CD4-positive, alpha-beta memory T cell (primary cell): Measurements from ENCODE around the gene TMEM135. TPM values are rescaled to one million over a fixed set of nuclear protein-coding genes. Genes with fewer than 3 reads are reported as not detected.

Experiments used
- CTCF ChIA-PET: fragments of 350-600 bp; sonication (Branson Sonifier 250); formaldehyde crosslinking; loops from one replicate; lab custom pipeline; 2021; ENCODE audit warnings: inconsistent platforms; ENCODE audit not compliant: partially characterized antibody; lab: Charles Lee
- POLR2A ChIA-PET: fragments of 350-600 bp; sonication (Branson Sonifier 250); formaldehyde crosslinking; loops from one replicate; lab custom pipeline; 2021; ENCODE audit not compliant: partially characterized antibody; lab: Charles Lee
- DNase-seq, 5 donors: peaks; one replicate each; pipeline versions ENCODE4 v3.0.0 to v3.0.0-alpha.2; 2020 to 2022; ENCODE audit warnings: mixed read lengths in 1 of 5
- H3K27ac ChIP-seq: one replicate; pipeline ENCODE4 v1.7.0; 2013; ENCODE audit warnings: low read depth, low read length
- H3K27me3 ChIP-seq: 2 replicates; pipeline ENCODE4 v1.7.0; 2013; ENCODE audit warnings: mild to moderate bottlenecking, low read length, moderate library complexity; ENCODE audit not compliant: insufficient read depth
- H3K36me3 ChIP-seq: 2 replicates; pipeline ENCODE4 v1.7.0; 2013; ENCODE audit warnings: mild to moderate bottlenecking, low read length, moderate library complexity; ENCODE audit not compliant: insufficient read depth
- H3K4me1 ChIP-seq: 2 replicates; pipeline ENCODE4 v1.7.0; 2013; ENCODE audit warnings: mild to moderate bottlenecking, low read length, moderate library complexity; ENCODE audit not compliant: insufficient read depth
- H3K4me3 ChIP-seq, 2 donors: one replicate each; pipeline ENCODE4 v1.7.0; 2013; ENCODE audit warnings: low read length in 2 of 2, mild to moderate bottlenecking in 1 of 2
- H3K9me3 ChIP-seq, 2 donors: one replicate each; pipeline ENCODE4 v1.7.0; 2013; ENCODE audit warnings: low read length in 2 of 2, control low read depth in 1 of 2; ENCODE audit not compliant: control insufficient read depth in 1 of 2
- H3K27ac Mint-ChIP-seq, 7 donors: one replicate each; pipeline ENCODE4 v1.8.0; 2020 to 2021; ENCODE audit warnings: mixed read lengths in 7 of 7, mild to moderate bottlenecking in 6 of 7, inconsistent platforms in 3 of 7, moderate library complexity in 3 of 7
- H3K27me3 Mint-ChIP-seq, 2 donors: one replicate each; pipeline ENCODE4 v1.8.0; 2020 to 2021; ENCODE audit warnings: mixed read lengths in 2 of 2
- H3K36me3 Mint-ChIP-seq, 2 donors: one replicate each; pipeline ENCODE4 v1.8.0; 2020 to 2021; ENCODE audit warnings: mixed read lengths in 2 of 2, inconsistent platforms in 1 of 2, mild to moderate bottlenecking in 1 of 2
- H3K4me1 Mint-ChIP-seq, 4 donors: one replicate each; pipeline ENCODE4 v1.8.0; 2020 to 2021; ENCODE audit warnings: mixed read lengths in 4 of 4, mild to moderate bottlenecking in 1 of 4
- H3K4me3 Mint-ChIP-seq, 8 donors: one replicate each; pipeline ENCODE4 v1.8.0; 2020 to 2021; ENCODE audit warnings: mixed read lengths in 8 of 8, mild to moderate bottlenecking in 7 of 8, moderate library complexity in 6 of 8, inconsistent platforms in 3 of 8
- H3K9me3 Mint-ChIP-seq, 8 donors: one replicate each; pipeline ENCODE4 v1.8.0; 2020 to 2021; ENCODE audit warnings: mixed read lengths in 8 of 8, mild to moderate bottlenecking in 5 of 8, inconsistent platforms in 3 of 8, moderate library complexity in 1 of 8
- intact Hi-C: fragments of 100-400 bp; cut with micrococcal nuclease; formaldehyde crosslinking; loops from one replicate; pipeline ENCODE4 v1.15.1; 2023
- polyA plus RNA-seq, 2 donors: library from polyadenylated mRNA; unstranded; fragments of 300-500 nt; fragmentation: Illumina TruSeq; gene quantifications; one replicate each; pipeline ENCODE4 v1.2.3, GENCODE V29; 2021
- total RNA-seq, 2 experiments: library from RNA; stranded (reverse); gene quantifications; one replicate each; pipeline ENCODE4 v1.2.3, GENCODE V29; 2021

TMEM135 gene
- total and polyA plus RNA-seq, 4 experiments from 2014 or later = 6.6 to 12.4 (median 10.2) TPM

GRCh38 chr11:87007963-87008362, 29.8 kb upstream of the TMEM135 start:
- no peaks in the 10 kb centered on the region for H3K27me3 ChIP-seq
- H3K36me3 ChIP-seq = no peaks in the 10 kb centered on the region
- H3K4me1 ChIP-seq = no peaks in the 10 kb centered on the region
- ChIA-PET CTCF (no interaction called here), POLR2A (no interaction called here)
- DNase-seq = no peak
- intact Hi-C loops = no loop called here
- Mint-ChIP-seq H3K27ac (no peak overlapping the region), H3K9me3 (no peaks in the 10 kb centered on the region), H3K4me3 (no peak overlapping the region), H3K36me3 (no peaks in the 10 kb centered on the region), H3K27me3 (no peaks in the 10 kb centered on the region), H3K4me1 (peaks cover 0 to 5% (median under 1%) of the 10 kb centered on the region in 4 donors)
- no peak overlapping the region for H3K4me3 ChIP-seq
- H3K9me3 ChIP-seq = no peaks in the 10 kb centered on the region
- no peak overlapping the region for H3K27ac ChIP-seq

DNA sequence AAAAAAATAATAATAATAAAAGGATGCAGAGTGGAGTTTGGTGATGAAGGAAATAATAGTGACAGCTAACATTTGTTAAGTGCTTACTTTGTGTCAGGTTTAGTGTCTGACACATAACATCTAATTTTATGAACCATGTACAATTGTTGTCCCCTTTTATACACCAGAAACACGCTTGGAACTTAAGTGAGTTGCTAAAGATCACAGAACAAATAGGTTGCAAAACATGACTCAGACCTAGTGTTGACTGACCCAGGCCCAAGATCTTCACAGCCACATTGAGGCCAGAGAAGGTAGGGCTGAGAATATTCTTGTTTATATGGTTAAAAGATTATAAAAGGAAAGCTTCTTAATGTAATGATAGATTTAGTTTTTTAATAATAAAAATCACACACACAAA, 25.6 kb upstream of the TMEM135 start:
- ChIA-PET CTCF (interaction anchor here (1.1 kb wide), 1 partner anchor 15 kb away, joined by 3 read pairs; no protein-coding TSS in a partner anchor), POLR2A (no interaction called here)
- DNase-seq = no peak

GRCh38 chr11:87012673-87013072, 25.1 kb upstream of the TMEM135 start:
- no peaks in the 10 kb centered on the region for H3K9me3 ChIP-seq
- Mint-ChIP-seq H3K36me3 (no peaks in the 10 kb centered on the region), H3K4me1 (peaks cover 0 to 5% (median under 1%) of the 10 kb centered on the region in 4 donors), H3K27me3 (peaks cover 0 to 3% of the 10 kb centered on the region in 2 donors), H3K4me3 (no peak overlapping the region), H3K9me3 (no peaks in the 10 kb centered on the region), H3K27ac (peak overlapping the region in 1 of 7 donors; percentile 17)
- no peaks in the 10 kb centered on the region for H3K4me1 ChIP-seq
- intact Hi-C loops = no loop called here
- H3K36me3 ChIP-seq = no peaks in the 10 kb centered on the region
- no peak for DNase-seq
- no peaks in the 10 kb centered on the region for H3K27me3 ChIP-seq
- H3K4me3 ChIP-seq = no peak overlapping the region
- ChIA-PET CTCF (interaction anchor here (1.1 kb wide), 1 partner anchor 16 kb away, joined by 3 read pairs; no protein-coding TSS in a partner anchor), POLR2A (no interaction called here)
- H3K27ac ChIP-seq = no peak overlapping the region

More for the DNA sequence above, 25.6 kb upstream of the TMEM135 start:
- no peaks in the 10 kb centered on the region for H3K36me3 ChIP-seq
- Mint-ChIP-seq H3K27ac (no peak overlapping the region), H3K9me3 (no peaks in the 10 kb centered on the region), H3K4me3 (no peak overlapping the region), H3K4me1 (peaks cover 0 to 5% (median under 1%) of the 10 kb centered on the region in 4 donors), H3K36me3 (no peaks in the 10 kb centered on the region), H3K27me3 (peaks cover 0 to 3% of the 10 kb centered on the region in 2 donors)
- no peaks in the 10 kb centered on the region for H3K4me1 ChIP-seq
- H3K27ac ChIP-seq = no peak overlapping the region
- H3K27me3 ChIP-seq = no peaks in the 10 kb centered on the region
- H3K4me3 ChIP-seq = no peak overlapping the region
- no peaks in the 10 kb centered on the region for H3K9me3 ChIP-seq
- intact Hi-C loops = no loop called here

- POLR2A ChIA-PET = no interaction called here
Observed at GRCh38 chr11:87013912-87014825, 23.6 kb upstream of the TMEM135 start.

DNA sequence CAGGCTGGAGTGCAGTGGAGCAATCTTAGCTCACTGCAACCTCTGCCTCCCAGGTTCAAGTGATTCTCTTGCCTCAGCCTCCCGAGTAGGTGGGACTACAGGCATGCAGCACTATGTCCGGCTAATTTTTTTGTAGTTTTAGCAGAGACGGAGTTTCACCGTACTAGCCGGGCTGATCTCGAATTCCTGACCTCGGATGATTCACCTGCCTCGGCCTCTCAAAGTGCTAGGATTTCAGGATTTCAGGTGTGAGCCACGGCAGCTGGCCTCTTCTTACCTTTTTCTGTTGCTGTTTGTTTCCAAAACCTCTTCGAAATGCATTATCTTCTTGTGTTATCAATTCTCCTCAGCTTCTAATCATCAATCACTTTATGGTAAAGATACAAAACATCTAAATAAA, 22.1 kb upstream of the TMEM135 start:
- Mint-ChIP-seq H3K27me3 (peaks cover 2 to 8% of the 10 kb centered on the region in 2 donors), H3K36me3 (no peaks in the 10 kb centered on the region), H3K4me1 (peaks cover 0 to 5% (median under 1%) of the 10 kb centered on the region in 4 donors), H3K9me3 (no peaks in the 10 kb centered on the region), H3K27ac (no peak overlapping the region), H3K4me3 (no peak overlapping the region)
- Histone ChIP-seq H3K27me3 (no peaks in the 10 kb centered on the region), H3K4me3 (no peak overlapping the region), H3K27ac (no peak overlapping the region), H3K9me3 (no peaks in the 10 kb centered on the region), H3K36me3 (no peaks in the 10 kb centered on the region), H3K4me1 (no peaks in the 10 kb centered on the region)
- POLR2A ChIA-PET = no interaction called here
- no peak for DNase-seq
- intact Hi-C loops = no loop called here
- CTCF ChIA-PET = no interaction called here

More at GRCh38 chr11:87013912-87014825, 23.6 kb upstream of the TMEM135 start:
- CTCF ChIA-PET = no interaction called here
- Mint-ChIP-seq H3K27ac (no peak overlapping the region), H3K4me3 (no peak overlapping the region), H3K4me1 (peaks cover 0 to 5% (median under 1%) of the 10 kb centered on the region in 4 donors), H3K9me3 (no peaks in the 10 kb centered on the region), H3K27me3 (peaks cover 0 to 8% of the 10 kb centered on the region in 2 donors), H3K36me3 (no peaks in the 10 kb centered on the region)
- Histone ChIP-seq H3K4me3 (no peak overlapping the region), H3K4me1 (no peaks in the 10 kb centered on the region), H3K9me3 (no peaks in the 10 kb centered on the region), H3K36me3 (no peaks in the 10 kb centered on the region), H3K27me3 (no peaks in the 10 kb centered on the region), H3K27ac (no peak overlapping the region)
- intact Hi-C loops = no loop called here
- no peak for DNase-seq

DNA sequence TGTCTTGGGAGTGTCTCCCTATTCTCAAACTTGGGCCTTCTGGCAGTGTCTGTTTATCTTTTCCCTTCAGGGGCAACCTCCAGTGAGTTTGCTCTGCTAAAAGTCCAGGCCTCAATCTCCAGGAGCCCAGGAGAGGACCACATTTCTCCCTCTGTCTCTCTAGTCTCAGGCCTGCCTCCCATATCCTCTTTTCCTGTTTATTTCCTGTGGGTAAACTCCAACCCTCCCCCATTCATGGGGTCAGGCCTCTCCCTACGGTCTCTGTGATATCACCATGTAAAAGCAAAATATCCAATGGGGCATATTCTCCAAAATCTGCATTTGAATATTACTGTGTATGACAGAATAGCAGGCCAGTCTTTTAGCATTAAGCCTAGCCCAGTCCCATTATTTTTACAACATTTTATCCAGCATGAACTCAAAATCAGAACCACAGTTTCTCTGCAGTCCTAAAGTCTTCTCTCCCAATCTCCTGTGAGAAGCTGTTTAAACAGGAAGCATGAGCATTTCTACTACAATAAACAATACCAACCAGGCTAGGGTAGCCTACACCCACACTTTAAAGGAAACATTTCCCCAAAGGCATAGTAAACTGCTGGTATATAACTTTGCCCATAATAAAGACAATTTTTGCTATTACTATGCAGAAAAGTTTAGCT, 18.0 kb upstream of the TMEM135 start:
- Histone ChIP-seq H3K27ac (no peak overlapping the region), H3K4me1 (no peaks in the 10 kb centered on the region), H3K4me3 (no peak overlapping the region), H3K27me3 (no peaks in the 10 kb centered on the region), H3K9me3 (no peaks in the 10 kb centered on the region), H3K36me3 (no peaks in the 10 kb centered on the region)
- ChIA-PET CTCF (no interaction called here), POLR2A (no interaction called here)
- Mint-ChIP-seq H3K4me1 (no peaks in the 10 kb centered on the region), H3K27me3 (peaks cover 4 to 8% of the 10 kb centered on the region in 2 donors), H3K9me3 (no peaks in the 10 kb centered on the region), H3K36me3 (no peaks in the 10 kb centered on the region), H3K27ac (no peak overlapping the region), H3K4me3 (no peak overlapping the region)
- DNase-seq = no peak
- intact Hi-C loops = no loop called here

DNA sequence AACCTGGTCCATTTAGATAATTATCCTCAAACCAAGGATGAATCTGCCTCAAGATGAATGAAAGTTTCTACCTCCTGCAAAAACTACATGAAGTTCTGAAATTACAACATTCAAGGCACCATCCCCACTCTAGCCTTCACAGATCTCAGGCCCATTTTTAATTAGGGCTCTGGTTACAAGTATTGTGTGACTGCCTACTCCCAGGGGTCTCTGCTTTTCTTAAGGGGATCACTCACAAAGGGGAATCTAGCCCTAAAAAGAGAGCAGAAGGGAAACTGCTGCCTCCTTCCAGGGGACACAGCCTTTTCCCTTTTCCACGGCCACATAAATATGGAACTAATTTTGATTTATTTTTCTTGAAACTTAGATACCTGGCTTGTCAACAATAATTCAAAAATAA, 17.4 kb upstream of the TMEM135 start:
- Histone ChIP-seq H3K4me1 (no peaks in the 10 kb centered on the region), H3K4me3 (no peak overlapping the region), H3K27me3 (no peaks in the 10 kb centered on the region), H3K9me3 (no peaks in the 10 kb centered on the region), H3K27ac (no peak overlapping the region), H3K36me3 (no peaks in the 10 kb centered on the region)
- ChIA-PET CTCF (no interaction called here), POLR2A (no interaction called here)
- intact Hi-C loops = no loop called here
- no peak overlapping the region for H3K4me3 Mint-ChIP-seq
- H3K9me3 Mint-ChIP-seq = no peaks in the 10 kb centered on the region
- H3K36me3 Mint-ChIP-seq = no peaks in the 10 kb centered on the region
- H3K27me3 Mint-ChIP-seq = peaks cover 4 to 8% of the 10 kb centered on the region in 2 donors
- no peak for DNase-seq
- no peaks in the 10 kb centered on the region for H3K4me1 Mint-ChIP-seq
- no peak overlapping the region for H3K27ac Mint-ChIP-seq
